H9 (cell line): Measurements from ENCODE around the gene KIRREL3. TPM values are rescaled to one million over a fixed set of nuclear protein-coding genes. Genes with fewer than 3 reads are reported as not detected.

Experiments used
- DNase-seq: peaks from one replicate; pipeline ENCODE4 v3.0.0-alpha.2; 2017
- H2AFZ ChIP-seq: one replicate; pipeline ENCODE4 v1.6.1; 2013; ENCODE audit warnings: mild to moderate bottlenecking, low read length, control low read depth, moderate library complexity
- H2AK5ac ChIP-seq: 2 replicates; pipeline ENCODE4 v1.6.1; 2013; ENCODE audit warnings: low read length, control low read depth, mixed read lengths; ENCODE audit not compliant: insufficient read length
- H2BK120ac ChIP-seq: one replicate; pipeline ENCODE4 v1.6.1; 2013; ENCODE audit warnings: low read depth, mild to moderate bottlenecking, low read length, control low read depth, inconsistent platforms; ENCODE audit not compliant: poor library complexity, severe bottlenecking
- H2BK12ac ChIP-seq: 2 replicates; pipeline ENCODE4 v1.6.1; 2013; ENCODE audit warnings: low read length, control low read depth, mixed read lengths, low read depth; ENCODE audit not compliant: insufficient read length
- H2BK15ac ChIP-seq: 2 replicates; pipeline ENCODE4 v1.6.1; 2013; ENCODE audit warnings: low read depth, low read length, control low read depth
- H2BK20ac ChIP-seq: one replicate; pipeline ENCODE4 v1.6.1; 2013; ENCODE audit warnings: low read depth, mild to moderate bottlenecking, low read length, control low read depth, inconsistent platforms; ENCODE audit not compliant: poor library complexity, severe bottlenecking
- H2BK5ac ChIP-seq: 2 replicates; pipeline ENCODE4 v1.6.1; 2013; ENCODE audit warnings: low read length, control low read depth, mixed read lengths; ENCODE audit not compliant: insufficient read length
- H3K14ac ChIP-seq: 2 replicates; pipeline ENCODE4 v1.6.1; 2013; ENCODE audit warnings: low read length, control low read depth; ENCODE audit not compliant: insufficient read depth
- H3K18ac ChIP-seq: 2 replicates; pipeline ENCODE4 v1.6.1; 2013; ENCODE audit warnings: low read depth, mild to moderate bottlenecking, mixed read lengths, low read length, control low read depth; ENCODE audit not compliant: insufficient read length
- H3K23ac ChIP-seq: 2 replicates; pipeline ENCODE4 v1.6.1; 2013; ENCODE audit warnings: low read length, control low read depth, mixed read lengths, low read depth; ENCODE audit not compliant: insufficient read length
- H3K23me2 ChIP-seq: 2 replicates; pipeline ENCODE4 v1.6.1; 2013; ENCODE audit warnings: low read depth, mild to moderate bottlenecking, mixed read lengths, low read length, control low read depth; ENCODE audit not compliant: insufficient read length, poor library complexity, severe bottlenecking
- H3K27ac ChIP-seq: 2 replicates; pipeline ENCODE4 v1.5.1; 2013; ENCODE audit warnings: low read length, control low read depth, mixed read lengths, low read depth; ENCODE audit not compliant: insufficient read length
- H3K27me3 ChIP-seq: 2 replicates; pipeline ENCODE4 v1.6.1; 2013; ENCODE audit warnings: low read length, control low read depth, inconsistent platforms; ENCODE audit not compliant: insufficient read depth
- H3K4ac ChIP-seq: 2 replicates; pipeline ENCODE4 v1.6.1; 2013; ENCODE audit warnings: low read depth, mild to moderate bottlenecking, control low read depth, inconsistent platforms, low read length, moderate library complexity
- H3K4me1 ChIP-seq: 2 replicates; pipeline ENCODE4 v1.6.1; 2013; ENCODE audit warnings: low read length, control low read depth, inconsistent platforms; ENCODE audit not compliant: insufficient read depth
- H3K4me2 ChIP-seq: 2 replicates; pipeline ENCODE4 v1.6.1; 2013; ENCODE audit warnings: low read length, control low read depth, mixed read lengths; ENCODE audit not compliant: insufficient read length, insufficient read depth
- H3K56ac ChIP-seq: 2 replicates; pipeline ENCODE4 v1.6.1; 2013; ENCODE audit warnings: low read depth, mild to moderate bottlenecking, mixed read lengths, low read length, control low read depth; ENCODE audit not compliant: insufficient read length
- H3K79me1 ChIP-seq: 2 replicates; pipeline ENCODE4 v1.6.1; 2013; ENCODE audit warnings: low read depth, mild to moderate bottlenecking, moderate library complexity, low read length, control low read depth, inconsistent platforms; ENCODE audit not compliant: insufficient read depth, poor library complexity, severe bottlenecking
- H3K79me2 ChIP-seq: 2 replicates; pipeline ENCODE4 v1.6.1; 2013; ENCODE audit warnings: low read length, control low read depth, inconsistent platforms; ENCODE audit not compliant: insufficient read depth
- H3K9ac ChIP-seq: 2 replicates; pipeline ENCODE4 v1.6.1; 2013; ENCODE audit warnings: low read length, control low read depth, mixed read lengths; ENCODE audit not compliant: insufficient read length; ENCODE audit errors: extremely low read depth
- H3K9me3 ChIP-seq: one replicate; pipeline ENCODE4 v1.6.1; 2013; ENCODE audit warnings: low read depth, low read length, inconsistent platforms; ENCODE audit not compliant: control insufficient read depth
- H3T11ph ChIP-seq: one replicate; pipeline ENCODE4 v1.6.1; 2013; ENCODE audit warnings: mild to moderate bottlenecking, low read length, control low read depth, inconsistent platforms
- H4K20me1 ChIP-seq: one replicate; pipeline ENCODE4 v1.6.1; 2013; ENCODE audit not compliant: control insufficient read depth, insufficient read length, insufficient read depth
- H4K5ac ChIP-seq: 2 replicates; pipeline ENCODE4 v1.6.1; 2013; ENCODE audit warnings: low read depth, mild to moderate bottlenecking, mixed read lengths, low read length, control low read depth; ENCODE audit not compliant: insufficient read length
- H4K8ac ChIP-seq: replicated peaks from 2 replicates; pipeline ENCODE4 v1.6.1; 2013; ENCODE audit warnings: low read length, control low read depth, mixed read lengths, low read depth; ENCODE audit not compliant: insufficient read length
- H4K91ac ChIP-seq: 2 replicates; pipeline ENCODE4 v1.6.1; 2013; ENCODE audit warnings: low read depth, mild to moderate bottlenecking, moderate library complexity, mixed read lengths, low read length, control low read depth; ENCODE audit not compliant: insufficient read length
- H3K27ac Mint-ChIP-seq, 3 experiments: 2 replicates in 2 of 3; 3 replicates in 1 of 3; pipeline ENCODE4 v1.8.0; 2020 to 2021; ENCODE audit warnings: mixed read lengths in 3 of 3, mild to moderate bottlenecking in 1 of 3, moderate library complexity in 1 of 3
- H3K27me3 Mint-ChIP-seq: 2 replicates; pipeline ENCODE4 v1.8.0; 2021; ENCODE audit warnings: low read depth, mild to moderate bottlenecking, moderate library complexity, mixed read lengths
- H3K36me3 Mint-ChIP-seq, 3 experiments: 2 replicates in 2 of 3; 3 replicates in 1 of 3; pipeline ENCODE4 v1.8.0; 2020 to 2021; ENCODE audit warnings: low read depth in 3 of 3, mixed read lengths in 3 of 3; ENCODE audit not compliant: insufficient read depth in 1 of 3
- H3K4me1 Mint-ChIP-seq, 2 experiments: 2 replicates each; pipeline ENCODE4 v1.8.0; 2020; ENCODE audit warnings: mixed read lengths in 2 of 2
- H3K4me3 Mint-ChIP-seq, 2 experiments: 2 replicates in 1 of 2; 3 replicates in 1 of 2; pipeline ENCODE4 v1.8.0; 2020 to 2021; ENCODE audit warnings: mild to moderate bottlenecking in 2 of 2, mixed read lengths in 2 of 2, moderate library complexity in 1 of 2
- H3K9me3 Mint-ChIP-seq, 2 experiments: 2 replicates in 1 of 2; 3 replicates in 1 of 2; pipeline ENCODE4 v1.8.0; 2020; ENCODE audit warnings: mild to moderate bottlenecking in 2 of 2, mixed read lengths in 2 of 2, moderate library complexity in 1 of 2
- CTCF ChIP-seq: fragments of 200-600 bp; sonication (generic); conservative IDR thresholded peaks from 3 replicates; pipeline ENCODE4 v1.8.0; 2021; ENCODE audit warnings: antibody characterized with exemption, mild to moderate bottlenecking
- WGBS: extraction: QIAGEN DNeasy Blood & Tissue Kit; methylation state at CpG from one replicate; pipeline ENCODE4 v1.1.7; 2013; ENCODE audit warnings: missing lambda C conversion rate, low lambda C conversion rate, mixed read lengths; ENCODE audit not compliant: insufficient read length; ENCODE audit errors: extremely low coverage; 5-methylcytosine and 5-hydroxymethylcytosine counted together
- total RNA-seq: library from RNA; stranded (reverse); gene quantifications from 2 replicates; pipeline ENCODE4 v1.2.1, GENCODE V29; 2021

KIRREL3 gene
- total RNA-seq, 1 experiment from 2014 or later: 0.17 TPM

DNA sequence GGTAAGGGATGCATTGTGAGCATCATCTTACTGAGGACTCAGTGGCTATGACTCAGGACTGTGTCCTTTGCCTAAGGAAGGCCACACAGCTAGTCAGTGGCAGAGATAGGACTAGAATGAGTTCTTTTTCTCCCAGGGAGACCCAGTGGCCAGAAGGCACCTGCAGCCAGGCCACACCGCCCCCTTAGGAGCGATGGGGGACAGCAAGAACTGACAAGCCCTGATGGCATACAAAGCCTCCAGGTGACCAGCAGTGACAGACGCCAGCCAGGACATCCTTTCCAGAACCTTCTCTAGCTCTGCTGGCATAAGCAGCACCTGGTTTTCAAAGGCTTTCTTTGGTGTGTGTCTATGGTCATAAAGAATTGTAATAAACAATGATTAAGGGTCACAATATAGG lies 405.0 kb downstream of the KIRREL3 start:
- Mint-ChIP-seq H3K9me3 (peaks cover 2 to 5% of the 10 kb centered on the region in 2 experiments; a peak in 3 of 5 replicates), H3K27me3 (peaks cover 22% of the 10 kb centered on the region), H3K36me3 (peaks cover 0 to 3% (median 0%) of the 10 kb centered on the region in 3 experiments; a peak in 3 of 7 replicates), H3K27ac (no peak overlapping the region; a peak in 1 of 7 replicates), H3K4me1 (peaks cover 16 to 34% of the 10 kb centered on the region in 2 experiments), H3K4me3 (no peak overlapping the region)
- no peak overlapping the region for H3K14ac ChIP-seq
- no peak overlapping the region for H3K4me2 ChIP-seq
- no peaks in the 10 kb centered on the region for H3K4me1 ChIP-seq
- no peak overlapping the region for H4K8ac ChIP-seq
- H3K9ac ChIP-seq: no peak overlapping the region
- H2BK12ac ChIP-seq: no peak overlapping the region
- no peak overlapping the region for H3K23ac ChIP-seq
- H2BK120ac ChIP-seq: no peak overlapping the region
- WGBS: no CpG with 5 or more reads among the region's 3 CpGs
- no peak overlapping the region for H3K27ac ChIP-seq
- H3K56ac ChIP-seq: no peak overlapping the region
- no peak overlapping the region for H2BK5ac ChIP-seq
- H3T11ph ChIP-seq: no peak overlapping the region
- H4K5ac ChIP-seq: no peak overlapping the region
- H3K18ac ChIP-seq: no peak overlapping the region
- H2BK20ac ChIP-seq: no peak overlapping the region
- H4K91ac ChIP-seq: no peak overlapping the region
- H3K9me3 ChIP-seq: no peaks in the 10 kb centered on the region
- DNase-seq: peak; percentile 45
- no peaks in the 10 kb centered on the region for H3K23me2 ChIP-seq
- H3K79me2 ChIP-seq: no peaks in the 10 kb centered on the region
- H4K20me1 ChIP-seq: no peaks in the 10 kb centered on the region
- H3K27me3 ChIP-seq: no peaks in the 10 kb centered on the region
- no peaks in the 10 kb centered on the region for H3K79me1 ChIP-seq
- TF ChIP-seq CTCF: peak; percentile 43; the same call in 2 of the 3 replicates
- H2BK15ac ChIP-seq: no peak overlapping the region
- no peak overlapping the region for H2AFZ ChIP-seq
- no peak overlapping the region for H2AK5ac ChIP-seq
- H3K4ac ChIP-seq: no peak overlapping the region
